ENCODE data around the gene KCND1. TPM values are rescaled to one million over a fixed set of nuclear protein-coding genes. Genes with fewer than 3 reads are reported as not detected.

KCND1 gene
- polyA plus RNA-seq, 1 donor from 2014 or later, result 3.7 TPM

DNA sequence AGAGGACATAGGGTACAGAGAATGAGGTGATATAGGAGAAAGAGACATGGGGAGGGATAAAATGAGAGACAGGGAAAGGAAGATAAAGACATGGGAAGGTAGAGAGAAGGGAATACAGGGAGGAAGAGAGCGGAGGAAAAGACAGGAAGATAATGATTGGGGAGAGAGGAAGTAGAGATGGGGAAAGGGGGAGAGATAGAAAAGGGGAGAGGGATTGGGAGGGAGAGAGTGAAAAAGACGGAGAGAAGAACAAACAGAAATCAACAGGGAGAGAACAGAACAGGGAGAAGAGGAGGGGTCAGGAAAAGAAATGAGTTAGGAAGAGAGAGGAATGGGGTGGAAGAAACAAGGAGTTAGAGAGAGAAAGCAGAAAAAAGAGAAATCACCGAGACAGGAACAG is 25.8 kb upstream of the KCND1 start:
- Histone ChIP-seq H4K20me1 (ENCODE audit: insufficient read depth) (no peaks in the 10 kb centered on the region), H3K4me3 (ENCODE audit: low read length) (no peak overlapping the region), H3K36me3 (ENCODE audit: insufficient read depth, low read length) (no peaks in the 10 kb centered on the region), H3K9me3 (ENCODE audit: low read length) (no peaks in the 10 kb centered on the region), H3K27ac (ENCODE audit: low read length) (no peak overlapping the region), H3K9me2 (ENCODE audit: insufficient read depth, low read length) (no peaks in the 10 kb centered on the region), H3K9ac (ENCODE audit: low read length) (no peak overlapping the region), H3K79me2 (replicated peaks; ENCODE audit: insufficient read depth, low read length) (peaks cover 13% of the 10 kb centered on the region), H2AFZ (ENCODE audit: low read depth, low read length) (no peak overlapping the region), H3K27me3 (ENCODE audit: insufficient read depth, low read depth, low read length) (no peaks in the 10 kb centered on the region), H3K4me2 (ENCODE audit: low read length) (no peak overlapping the region), H3F3A (ENCODE audit: insufficient read depth, low read length, poor library complexity, severe bottlenecking) (no peaks in the 10 kb centered on the region)
- TF ChIP-seq, protein P1, sequence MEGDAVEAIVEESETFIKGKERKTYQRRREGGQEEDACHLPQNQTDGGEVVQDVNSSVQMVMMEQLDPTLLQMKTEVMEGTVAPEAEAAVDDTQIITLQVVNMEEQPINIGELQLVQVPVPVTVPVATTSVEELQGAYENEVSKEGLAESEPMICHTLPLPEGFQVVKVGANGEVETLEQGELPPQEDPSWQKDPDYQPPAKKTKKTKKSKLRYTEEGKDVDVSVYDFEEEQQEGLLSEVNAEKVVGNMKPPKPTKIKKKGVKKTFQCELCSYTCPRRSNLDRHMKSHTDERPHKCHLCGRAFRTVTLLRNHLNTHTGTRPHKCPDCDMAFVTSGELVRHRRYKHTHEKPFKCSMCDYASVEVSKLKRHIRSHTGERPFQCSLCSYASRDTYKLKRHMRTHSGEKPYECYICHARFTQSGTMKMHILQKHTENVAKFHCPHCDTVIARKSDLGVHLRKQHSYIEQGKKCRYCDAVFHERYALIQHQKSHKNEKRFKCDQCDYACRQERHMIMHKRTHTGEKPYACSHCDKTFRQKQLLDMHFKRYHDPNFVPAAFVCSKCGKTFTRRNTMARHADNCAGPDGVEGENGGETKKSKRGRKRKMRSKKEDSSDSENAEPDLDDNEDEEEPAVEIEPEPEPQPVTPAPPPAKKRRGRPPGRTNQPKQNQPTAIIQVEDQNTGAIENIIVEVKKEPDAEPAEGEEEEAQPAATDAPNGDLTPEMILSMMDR (IDR thresholded peaks at IDR 0.05; ENCODE audit: poor library complexity, severe bottlenecking), result no peak
- TF ChIP-seq TAF1 (IDR thresholded peaks at IDR 0.05; ENCODE audit: low read depth) (no peak), EP300 (conservative IDR thresholded peaks at IDR 0.05; ENCODE audit: poor library complexity, severe bottlenecking) (no peak), POLR2AphosphoS5 (IDR thresholded peaks at IDR 0.05) (no peak), RAD21 (conservative IDR thresholded peaks at IDR 0.05) (no peak), SMC3 (conservative IDR thresholded peaks at IDR 0.05; ENCODE audit: poor library complexity) (no peak), MXI1 (conservative IDR thresholded peaks at IDR 0.05; ENCODE audit: poor library complexity, severe bottlenecking) (no peak), EZH2 (IDR thresholded peaks at IDR 0.05; ENCODE audit: borderline replicate concordance, insufficient read depth, low read length, poor library complexity, severe bottlenecking) (no peak)
- TF ChIP-seq, protein P2, sequence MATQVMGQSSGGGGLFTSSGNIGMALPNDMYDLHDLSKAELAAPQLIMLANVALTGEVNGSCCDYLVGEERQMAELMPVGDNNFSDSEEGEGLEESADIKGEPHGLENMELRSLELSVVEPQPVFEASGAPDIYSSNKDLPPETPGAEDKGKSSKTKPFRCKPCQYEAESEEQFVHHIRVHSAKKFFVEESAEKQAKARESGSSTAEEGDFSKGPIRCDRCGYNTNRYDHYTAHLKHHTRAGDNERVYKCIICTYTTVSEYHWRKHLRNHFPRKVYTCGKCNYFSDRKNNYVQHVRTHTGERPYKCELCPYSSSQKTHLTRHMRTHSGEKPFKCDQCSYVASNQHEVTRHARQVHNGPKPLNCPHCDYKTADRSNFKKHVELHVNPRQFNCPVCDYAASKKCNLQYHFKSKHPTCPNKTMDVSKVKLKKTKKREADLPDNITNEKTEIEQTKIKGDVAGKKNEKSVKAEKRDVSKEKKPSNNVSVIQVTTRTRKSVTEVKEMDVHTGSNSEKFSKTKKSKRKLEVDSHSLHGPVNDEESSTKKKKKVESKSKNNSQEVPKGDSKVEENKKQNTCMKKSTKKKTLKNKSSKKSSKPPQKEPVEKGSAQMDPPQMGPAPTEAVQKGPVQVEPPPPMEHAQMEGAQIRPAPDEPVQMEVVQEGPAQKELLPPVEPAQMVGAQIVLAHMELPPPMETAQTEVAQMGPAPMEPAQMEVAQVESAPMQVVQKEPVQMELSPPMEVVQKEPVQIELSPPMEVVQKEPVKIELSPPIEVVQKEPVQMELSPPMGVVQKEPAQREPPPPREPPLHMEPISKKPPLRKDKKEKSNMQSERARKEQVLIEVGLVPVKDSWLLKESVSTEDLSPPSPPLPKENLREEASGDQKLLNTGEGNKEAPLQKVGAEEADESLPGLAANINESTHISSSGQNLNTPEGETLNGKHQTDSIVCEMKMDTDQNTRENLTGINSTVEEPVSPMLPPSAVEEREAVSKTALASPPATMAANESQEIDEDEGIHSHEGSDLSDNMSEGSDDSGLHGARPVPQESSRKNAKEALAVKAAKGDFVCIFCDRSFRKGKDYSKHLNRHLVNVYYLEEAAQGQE (IDR thresholded peaks at IDR 0.05; ENCODE audit: borderline replicate concordance), result no peak

- Histone ChIP-seq H3K79me2 (replicated peaks; ENCODE audit: insufficient read depth, low read length) (peaks cover 13% of the 10 kb centered on the region), H4K20me1 (ENCODE audit: insufficient read depth) (no peaks in the 10 kb centered on the region), H3K4me2 (ENCODE audit: low read length) (no peak overlapping the region), H3K4me3 (ENCODE audit: low read length) (no peak overlapping the region), H3K27ac (ENCODE audit: low read length) (no peak overlapping the region), H3K36me3 (ENCODE audit: insufficient read depth, low read length) (no peaks in the 10 kb centered on the region), H3K9ac (ENCODE audit: low read length) (no peak overlapping the region), H3F3A (ENCODE audit: insufficient read depth, low read length, poor library complexity, severe bottlenecking) (no peaks in the 10 kb centered on the region), H2AFZ (ENCODE audit: low read depth, low read length) (no peak overlapping the region), H3K9me2 (ENCODE audit: insufficient read depth, low read length) (no peaks in the 10 kb centered on the region), H3K9me3 (ENCODE audit: low read length) (no peaks in the 10 kb centered on the region), H3K27me3 (ENCODE audit: insufficient read depth, low read depth, low read length) (no peaks in the 10 kb centered on the region)
- TF ChIP-seq SMC3 (conservative IDR thresholded peaks at IDR 0.05; ENCODE audit: poor library complexity) (no peak), EP300 (conservative IDR thresholded peaks at IDR 0.05; ENCODE audit: poor library complexity, severe bottlenecking) (no peak), RAD21 (conservative IDR thresholded peaks at IDR 0.05) (no peak), MXI1 (conservative IDR thresholded peaks at IDR 0.05; ENCODE audit: poor library complexity, severe bottlenecking) (no peak), EZH2 (IDR thresholded peaks at IDR 0.05; ENCODE audit: borderline replicate concordance, insufficient read depth, low read length, poor library complexity, severe bottlenecking) (no peak), POLR2AphosphoS5 (IDR thresholded peaks at IDR 0.05) (no peak), TAF1 (IDR thresholded peaks at IDR 0.05; ENCODE audit: low read depth) (no peak)
- TF ChIP-seq, protein P2 (IDR thresholded peaks at IDR 0.05; ENCODE audit: borderline replicate concordance), result no peak
- TF ChIP-seq, protein P1 (IDR thresholded peaks at IDR 0.05; ENCODE audit: poor library complexity, severe bottlenecking), result no peak
Observed at GRCh38 chrX:48996969-48997368, 25.3 kb upstream of the KCND1 start.
